GM19193 (cell line): ENCODE results near the gene PRRT1B.

Source experiments
- POLR2A ChIP-seq: IDR thresholded peaks from 4 replicates; pipeline ENCODE4 v1.6.1; 2011; ENCODE audit not compliant: insufficient read depth, insufficient read length; ENCODE audit errors: extremely low read depth

Gene PRRT1B

DNA sequence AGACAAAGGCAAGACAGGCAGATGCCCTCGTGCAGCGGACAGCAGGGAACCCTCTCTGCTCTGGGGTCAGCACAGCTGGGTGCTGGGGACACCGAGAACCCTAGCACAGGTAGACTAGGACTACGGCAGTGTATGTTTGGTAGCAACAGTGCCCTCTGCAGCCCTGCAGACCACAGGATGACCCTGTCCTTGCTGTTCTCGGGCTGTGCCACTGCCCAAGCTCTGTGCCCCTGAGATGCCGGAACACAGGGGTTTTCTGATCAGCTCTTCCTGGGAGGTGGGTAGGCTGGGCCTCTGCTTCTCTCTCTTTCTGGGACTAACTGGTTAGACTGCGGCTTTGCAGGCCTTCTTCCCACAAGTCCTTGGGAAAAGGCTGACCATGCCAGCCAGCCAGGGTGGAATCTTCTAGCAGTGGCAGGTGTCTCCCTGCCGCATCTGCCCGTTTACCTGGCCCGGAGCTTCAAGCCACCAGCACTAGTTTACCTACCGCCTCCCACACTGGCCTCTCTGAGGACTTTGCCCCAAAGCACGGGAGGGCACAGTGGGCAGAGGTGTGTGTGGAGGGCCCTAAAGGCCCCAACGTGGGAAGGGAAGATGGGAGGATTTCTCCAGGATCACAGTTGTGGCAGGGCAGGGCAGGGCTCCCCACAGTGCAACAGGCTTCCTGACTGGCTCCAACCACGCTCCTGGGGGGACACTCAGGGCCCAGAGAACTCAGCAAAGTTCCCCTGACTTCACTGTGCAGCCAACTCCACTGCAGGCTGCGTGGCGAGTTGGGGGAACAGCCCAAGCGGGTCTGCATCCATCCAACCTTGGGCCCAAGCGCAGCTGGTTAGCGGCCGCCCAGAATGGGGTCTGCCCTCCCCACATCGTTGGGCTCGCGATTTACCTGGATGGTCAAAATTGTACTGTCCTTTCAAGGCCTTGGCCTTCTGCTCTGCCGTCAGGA is 15.5 kb upstream of the PRRT1B start:
- TF ChIP-seq POLR2A: no peak

- no peak for TF ChIP-seq POLR2A
These were observed 14.8 kb upstream of the PRRT1B start for GRCh38 chr9:131530546-131530919.

GRCh38 chr9:131530920-131531832 is 14.1 kb upstream of the PRRT1B start, which contains the start of gene UCK1:
Gene UCK1 (minus strand): TSS chr9:131531263. CDS start chr9:131531174, 89 bp downstream.
- TF ChIP-seq POLR2A: peak; percentile 54

- no peak for TF ChIP-seq POLR2A
These were observed 10.5 kb upstream of the PRRT1B start for GRCh38 chr9:131534721-131535237.

DNA sequence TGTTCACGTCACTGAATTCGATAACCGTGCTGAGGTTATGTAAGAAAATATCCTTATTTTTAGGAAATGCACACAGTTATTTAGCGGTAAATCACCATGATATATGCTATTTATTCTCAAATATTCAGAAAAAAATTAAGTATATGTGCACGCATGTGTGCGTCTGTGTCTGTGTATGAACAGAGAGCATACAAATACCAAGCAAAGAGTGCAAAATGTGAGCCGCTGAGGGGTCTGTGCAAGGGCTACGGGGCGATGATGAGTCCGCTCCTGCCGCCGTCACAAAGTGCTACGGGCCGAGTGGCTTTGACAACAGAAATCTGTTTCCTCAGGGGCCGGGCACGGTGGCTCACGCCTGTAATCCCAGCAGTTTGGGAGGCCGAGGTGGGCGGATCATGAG is 7.4 kb upstream of the PRRT1B start:
- TF ChIP-seq POLR2A: no peak

- TF ChIP-seq POLR2A: no peak
These were observed 6.0 kb upstream of the PRRT1B start for GRCh38 chr9:131539223-131539923.

DNA sequence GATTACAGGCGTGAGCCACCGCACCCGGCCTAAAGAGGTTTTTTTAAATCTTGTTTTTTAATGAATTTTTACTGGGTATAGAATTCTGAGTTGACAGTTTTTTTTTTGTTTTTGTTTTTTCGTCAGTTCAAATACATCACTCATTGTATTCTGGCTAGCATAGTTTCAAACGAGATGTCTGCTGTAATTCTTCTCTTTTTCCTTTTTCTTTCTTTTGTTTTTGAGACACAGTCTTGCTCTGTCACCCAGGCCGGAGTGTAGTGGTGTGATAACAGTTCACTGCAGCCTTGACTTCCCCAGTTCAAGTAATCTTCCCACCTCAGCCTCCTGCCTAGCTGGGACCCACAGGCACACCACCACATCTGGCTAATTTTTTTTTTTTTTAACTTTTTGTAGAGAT is 2.2 kb upstream of the PRRT1B start:
- no peak for TF ChIP-seq POLR2A

DNA sequence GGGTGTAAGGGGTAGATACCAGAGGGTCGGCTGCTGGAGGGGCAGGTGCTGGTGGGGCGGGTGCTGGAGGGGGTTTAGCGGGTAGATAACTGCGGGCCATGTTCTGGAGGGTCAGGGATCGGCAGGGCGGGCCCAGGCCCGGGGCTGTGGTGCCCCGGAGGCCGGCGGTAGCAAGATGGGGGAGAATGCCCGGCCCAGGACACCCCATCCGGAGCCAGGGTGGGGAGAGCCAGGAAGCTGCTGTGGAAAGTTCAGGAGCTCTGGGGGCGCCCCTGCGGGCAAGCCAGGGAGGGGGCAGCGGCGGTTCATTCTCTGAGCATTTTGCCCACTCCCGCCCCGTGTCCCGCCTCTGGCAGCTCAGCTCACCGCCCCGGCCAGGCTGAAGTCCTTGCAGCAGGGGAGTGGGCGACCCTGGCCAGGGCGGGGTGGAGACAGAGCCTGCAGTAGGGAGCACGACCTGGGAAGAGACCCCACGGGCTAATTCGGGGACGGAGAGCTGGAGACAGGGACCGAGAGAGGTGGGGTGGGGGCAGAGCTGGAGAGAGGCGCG is 538 bp downstream of the PRRT1B start:
- TF ChIP-seq POLR2A: no peak

DNA sequence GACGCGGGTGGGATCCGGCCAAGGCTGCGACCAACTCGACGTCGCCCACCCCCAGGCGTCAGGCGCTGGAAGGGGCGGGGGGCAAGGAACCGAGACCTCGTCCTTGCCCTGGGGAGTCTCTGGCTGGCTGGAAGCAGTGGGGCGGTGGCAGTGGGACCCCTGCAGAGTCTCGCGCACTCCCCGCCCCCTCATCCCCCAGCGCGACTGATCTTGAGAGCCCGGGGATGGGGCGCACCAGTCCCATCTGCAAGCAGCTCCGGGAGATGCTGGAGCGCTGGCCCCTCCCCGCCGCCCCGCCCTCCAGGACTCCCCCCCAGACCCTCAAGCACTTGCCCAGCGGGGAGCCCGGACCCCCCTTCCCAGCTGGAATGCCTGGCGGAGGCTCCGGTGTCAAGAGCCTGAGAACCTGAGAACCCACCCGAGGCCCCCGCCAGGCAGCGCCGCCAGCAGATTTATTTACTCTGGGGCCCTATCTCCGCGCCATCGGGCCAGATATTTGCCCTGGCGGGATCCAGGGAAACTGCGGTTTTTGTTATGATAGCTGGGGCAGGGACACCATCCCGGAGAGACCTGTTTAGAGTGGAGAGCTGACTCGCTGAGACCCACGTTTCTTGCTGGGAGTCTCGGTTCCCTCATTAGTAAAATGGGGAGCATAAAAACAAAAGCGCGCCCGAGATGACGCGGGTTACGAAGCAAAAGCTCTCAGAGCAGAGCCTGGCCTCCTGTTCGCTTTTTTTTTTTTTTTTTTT is 1.2 kb downstream of the PRRT1B start:
- TF ChIP-seq POLR2A: no peak

DNA sequence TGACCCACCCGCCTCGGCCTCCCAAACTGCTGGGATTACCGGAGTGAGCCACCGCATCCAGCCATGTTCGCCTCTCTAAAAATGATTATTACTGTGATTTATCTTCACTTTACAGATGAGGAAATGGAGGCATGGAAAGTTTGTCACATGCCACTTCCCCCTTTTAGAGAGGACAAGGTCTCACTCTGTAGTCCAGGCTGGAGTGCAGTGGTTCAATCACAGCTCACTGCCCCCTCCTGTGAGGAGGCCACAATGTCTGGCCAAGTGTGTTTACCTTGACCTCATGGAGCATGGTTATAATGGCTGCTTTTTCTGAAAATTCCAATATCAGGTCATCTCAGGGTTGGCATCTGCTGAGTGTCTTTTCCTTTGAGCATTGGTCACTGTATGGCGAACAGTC is 6.7 kb downstream of the PRRT1B start:
- TF ChIP-seq POLR2A: no peak

- no peak for TF ChIP-seq POLR2A
These were observed 8.9 kb downstream of the PRRT1B start for GRCh38 chr9:131554087-131554842.

GRCh38 chr9:131554843-131555351 is 9.6 kb downstream of the PRRT1B start:
- TF ChIP-seq POLR2A: no peak

DNA sequence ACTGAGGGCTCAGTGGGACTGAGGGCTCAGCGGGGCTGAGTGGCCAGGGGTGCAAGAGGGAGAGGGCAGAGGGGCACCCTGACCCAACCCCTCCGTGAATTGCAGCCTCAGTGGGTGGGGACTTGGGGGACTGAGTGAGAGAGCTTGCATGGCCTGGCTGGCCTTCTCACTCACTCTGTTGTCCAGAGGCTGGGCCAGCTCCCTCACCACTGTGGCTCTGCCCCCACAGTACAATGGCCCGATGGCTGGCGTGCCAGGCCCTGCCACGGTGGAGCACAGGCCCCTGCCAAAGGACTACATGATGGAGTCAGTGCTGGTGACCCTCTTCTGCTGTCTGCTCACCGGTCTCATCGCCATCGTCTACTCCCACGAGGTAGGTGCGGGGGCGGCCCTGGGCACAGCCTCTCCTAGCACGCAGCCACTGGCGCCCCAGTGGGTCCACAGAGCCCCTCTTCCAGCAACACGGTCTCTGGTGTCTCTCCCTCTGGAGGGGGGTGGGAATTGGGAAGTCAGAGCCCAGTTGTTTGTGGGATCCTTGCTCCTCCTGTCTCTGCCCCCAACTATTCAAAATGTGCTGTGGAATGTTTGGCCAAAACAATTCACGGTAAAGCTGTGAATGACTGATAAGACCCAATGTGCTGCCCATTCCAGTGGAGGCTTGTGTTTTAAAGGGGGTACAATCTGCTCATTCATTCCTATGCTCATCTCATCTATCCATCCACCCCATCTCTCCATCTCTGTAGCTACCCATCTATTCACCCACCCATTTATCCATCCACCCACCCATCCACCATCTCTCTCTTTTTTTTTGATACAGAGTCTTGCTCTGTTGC is 10.7 kb downstream of the PRRT1B start:
- TF ChIP-seq POLR2A: no peak
